ENCODE results near the gene CBLN2. TPM values are rescaled to one million over a fixed set of nuclear protein-coding genes. Genes with fewer than 3 reads are reported as not detected.

CBLN2 gene
- total RNA-seq, 1 experiment from 2014 or later = not detected

GRCh38 chr18:72492497-72492896 lies 51.6 kb downstream of the CBLN2 start:
- Histone ChIP-seq H4K20me1 (ENCODE audit: low read length) (no peaks in the 10 kb centered on the region), H3K9me3 (ENCODE audit: low read length) (no peaks in the 10 kb centered on the region), H3K36me3 (ENCODE audit: low read depth, low read length) (no peaks in the 10 kb centered on the region), H3K27ac (ENCODE audit: low read length) (no peak overlapping the region), H3K79me2 (ENCODE audit: low read length) (no peaks in the 10 kb centered on the region), H3K4me1 (ENCODE audit: insufficient read depth, low read length) (no peaks in the 10 kb centered on the region), H3K27me3 (ENCODE audit: low read length) (no peaks in the 10 kb centered on the region), H3K9me2 (replicated peaks; ENCODE audit: low read length) (no peaks in the 10 kb centered on the region), H3K9ac (ENCODE audit: low read length) (no peak overlapping the region), H2AFZ (ENCODE audit: low read length) (no peak overlapping the region), H3F3A (ENCODE audit: low read length, unreplicated experiment) (no peaks in the 10 kb centered on the region), H3K4me3 (ENCODE audit: low read length) (no peak overlapping the region), H3K4me2 (ENCODE audit: low read length) (no peak overlapping the region)
- ChIA-PET POLR2A (ENCODE audit: unreplicated experiment) (no interaction called here), CTCF (no interaction called here)
- intact Hi-C loops (cut with micrococcal nuclease) = no loop called here
- ATAC-seq (no peak), DNase-seq (no peak)
- BruUV-seq (replicated peaks) = no TSS peak
- TF ChIP-seq EZH2phosphoT487 (IDR thresholded peaks at IDR 0.05; ENCODE audit: borderline replicate concordance, low read length) (no peak), CTCF (conservative IDR thresholded peaks at IDR 0.05; ENCODE audit: low read depth, low read length) (no peak), EZH2 (IDR thresholded peaks at IDR 0.05; ENCODE audit: low read length, unreplicated experiment) (no peak)
